ENCODE results near the gene PRKCZ. TPM values are rescaled to one million over a fixed set of nuclear protein-coding genes. Genes with fewer than 3 reads are reported as not detected.

PRKCZ gene
- total and polyA plus RNA-seq, 2 experiments from 2014 or later, result 26.2 to 36.9 TPM

- no peak for TF ChIP-seq ZNF462 (CRISPR knock-in tag; IDR thresholded peaks at IDR 0.05)
- no peak for TF ChIP-seq STAT1 (IDR thresholded peaks at IDR 0.05; ENCODE audit: unreplicated experiment)
- no peak for TF ChIP-seq POLR2AphosphoS5 (IDR thresholded peaks at IDR 0.05; ENCODE audit: low read depth)
Observed at GRCh38 chr1:2103901-2104590, 53.8 kb downstream of the PRKCZ start (continued).

- Mint-ChIP-seq H3K27ac (no peak overlapping the region; the same call in 1 of the 2 replicates), H3K27me3 (ENCODE audit: insufficient read depth, low read depth, poor library complexity) (peaks cover 11% of the 10 kb centered on the region), H3K4me1 (peaks cover 11% of the 10 kb centered on the region), H3K4me3 (no peak overlapping the region), H3K36me3 (ENCODE audit: low read depth) (peaks cover 12% of the 10 kb centered on the region; the same call in 2 of the 3 replicates), H3K9me3 (no peaks in the 10 kb centered on the region)
- Histone ChIP-seq H3K4me1 (ENCODE audit: insufficient read depth) (no peaks in the 10 kb centered on the region), H3K27me3 (ENCODE audit: insufficient read depth) (no peaks in the 10 kb centered on the region), H3K27ac (ENCODE audit: low read depth) (no peak overlapping the region), H4K20me1 (replicated peaks; ENCODE audit: insufficient read depth) (peaks cover 2% of the 10 kb centered on the region; the same call in 1 of the 2 replicates), H3K79me2 (replicated peaks; ENCODE audit: insufficient read depth) (peaks cover 9% of the 10 kb centered on the region; the same call in 1 of the 2 replicates), H3K36me3 (ENCODE audit: insufficient read depth) (no peaks in the 10 kb centered on the region), H3F3A (replicated peaks; ENCODE audit: low read depth) (no peaks in the 10 kb centered on the region), H3K4me2 (no peak overlapping the region), H3K9me2 (ENCODE audit: insufficient read depth) (no peaks in the 10 kb centered on the region), H2AFZ (no peak overlapping the region), H3K4me3 (no peak overlapping the region)
- peak; percentile 80 for ATAC-seq
- TF ChIP-seq CTCF (conservative IDR thresholded peaks at IDR 0.05; ENCODE audit: low read depth in 2 of 2) (peak; percentile 23 to 61; a peak in 3 of 4 replicates), ZNF114 (CRISPR knock-in tag; IDR thresholded peaks at IDR 0.05) (no peak)
- DNase-seq (ENCODE audit: low spot score), result peak; percentile 59
Observed at GRCh38 chr1:2104621-2105427, 54.6 kb downstream of the PRKCZ start.
